OCI-LY7 (cell line): ENCODE measurements around the gene C6orf52.

Experiments
- EZH2phosphoT487 ChIP-seq: fragments of 200-600 bp; sonication (generic); IDR thresholded peaks from 2 replicates; pipeline ENCODE4 v1.6.1; 2018; ENCODE audit warnings: low read depth, borderline replicate concordance, mild to moderate bottlenecking, mixed run types, antibody characterized with exemption, low read length, moderate library complexity, mixed read lengths
- TF ChIP-seq, protein P1 (sequence below): fragments of 200-600 bp; sonication (generic); conservative IDR thresholded peaks from 2 replicates; pipeline ENCODE4 v1.5.1; 2014; ENCODE audit warnings: mild to moderate bottlenecking, antibody characterized with exemption, low read length, moderate library complexity, mixed read lengths

GRCh38 chr6:10690651-10691445, 3.6 kb downstream of the C6orf52 start:
- TF ChIP-seq, protein P1, sequence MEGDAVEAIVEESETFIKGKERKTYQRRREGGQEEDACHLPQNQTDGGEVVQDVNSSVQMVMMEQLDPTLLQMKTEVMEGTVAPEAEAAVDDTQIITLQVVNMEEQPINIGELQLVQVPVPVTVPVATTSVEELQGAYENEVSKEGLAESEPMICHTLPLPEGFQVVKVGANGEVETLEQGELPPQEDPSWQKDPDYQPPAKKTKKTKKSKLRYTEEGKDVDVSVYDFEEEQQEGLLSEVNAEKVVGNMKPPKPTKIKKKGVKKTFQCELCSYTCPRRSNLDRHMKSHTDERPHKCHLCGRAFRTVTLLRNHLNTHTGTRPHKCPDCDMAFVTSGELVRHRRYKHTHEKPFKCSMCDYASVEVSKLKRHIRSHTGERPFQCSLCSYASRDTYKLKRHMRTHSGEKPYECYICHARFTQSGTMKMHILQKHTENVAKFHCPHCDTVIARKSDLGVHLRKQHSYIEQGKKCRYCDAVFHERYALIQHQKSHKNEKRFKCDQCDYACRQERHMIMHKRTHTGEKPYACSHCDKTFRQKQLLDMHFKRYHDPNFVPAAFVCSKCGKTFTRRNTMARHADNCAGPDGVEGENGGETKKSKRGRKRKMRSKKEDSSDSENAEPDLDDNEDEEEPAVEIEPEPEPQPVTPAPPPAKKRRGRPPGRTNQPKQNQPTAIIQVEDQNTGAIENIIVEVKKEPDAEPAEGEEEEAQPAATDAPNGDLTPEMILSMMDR: no peak
- TF ChIP-seq EZH2phosphoT487: no peak
